Activated CD4-positive, alpha-beta memory T cell treated with anti-CD3 and anti-CD28 coated beads for 36 hours (primary cell): ENCODE measurements around the gene WDR54. TPM values are rescaled to one million over a fixed set of nuclear protein-coding genes. Genes with fewer than 3 reads are reported as not detected.

Source experiments
- CTCF ChIA-PET: fragments of 350-600 bp; sonication (Branson Sonifier 250); formaldehyde crosslinking; loops from one replicate; lab custom pipeline; 2021; ENCODE audit warnings: antibody characterized with exemption, inconsistent platforms; lab: Charles Lee
- POLR2A ChIA-PET: fragments of 350-600 bp; sonication (Branson Sonifier 250); formaldehyde crosslinking; loops from one replicate; lab custom pipeline; 2021; ENCODE audit warnings: antibody characterized with exemption; lab: Charles Lee
- DNase-seq: peaks from one replicate; pipeline ENCODE4 v3.0.0-alpha.2; 2020
- H3K27ac Mint-ChIP-seq: one replicate; pipeline ENCODE4 v1.8.0; 2021; ENCODE audit warnings: mixed read lengths
- H3K27me3 Mint-ChIP-seq: one replicate; pipeline ENCODE4 v1.8.0; 2021; ENCODE audit warnings: mixed read lengths
- H3K36me3 Mint-ChIP-seq: one replicate; pipeline ENCODE4 v1.8.0; 2021; ENCODE audit warnings: mixed read lengths
- H3K4me1 Mint-ChIP-seq: one replicate; pipeline ENCODE4 v1.8.0; 2021; ENCODE audit warnings: low read depth, mixed read lengths
- H3K4me3 Mint-ChIP-seq: one replicate; pipeline ENCODE4 v1.8.0; 2021; ENCODE audit warnings: mild to moderate bottlenecking, mixed read lengths
- H3K9me3 Mint-ChIP-seq: one replicate; pipeline ENCODE4 v1.8.0; 2021; ENCODE audit warnings: mixed read lengths
- intact Hi-C: fragments of 100-400 bp; cut with micrococcal nuclease; formaldehyde crosslinking; loops from one replicate; pipeline ENCODE4 v1.15.1; 2023
- total RNA-seq, 2 experiments: library from RNA; stranded (reverse); gene quantifications; one replicate each; pipeline ENCODE4 v1.2.3, GENCODE V29; 2021

Gene WDR54
- total RNA-seq = 100 to 1,000 TPM; 101 TPM

- CTCF ChIA-PET = interaction anchor here (0.8 to 2.3 kb wide), 6 partner anchors 21 to 166 kb away, joined by 4 to 10 read pairs (median 6); partner anchors contain the start of genes CCDC142, INO80B and TTC31
- Mint-ChIP-seq H3K36me3 (peaks cover 9% of the 10 kb centered on the region), H3K27ac (peak within 1 kb of the TSS; percentile 92), H3K4me3 (peak within 1 kb of the TSS; percentile 95), H3K27me3 (no peaks in the 10 kb centered on the region), H3K9me3 (no peaks in the 10 kb centered on the region), H3K4me1 (peaks cover 21% of the 10 kb centered on the region)
- POLR2A ChIA-PET = interaction anchor here (0.6 to 3.4 kb wide), 7 partner anchors 10 to 51 kb away, joined by 3 to 10 read pairs (median 3); partner anchors contain the start of genes INO80B, MOGS, MRPL53 and WBP1
- intact Hi-C loops = loop anchor here (1.0 kb wide), 1 partner anchor 33 kb away; no protein-coding TSS in a partner anchor
- peak; percentile 96 for DNase-seq
These were observed at the start of gene WDR54, which contains the start of gene C2orf81 for GRCh38 chr2:74421221-74421870. Gene WDR54 (plus strand): TSS chr2:74421730. CDS start chr2:74422154, 424 bp downstream. Gene C2orf81 (minus strand): TSS chr2:74421619. CDS start chr2:74421560, 59 bp downstream.

GRCh38 chr2:74372674-74373073 is 48.9 kb upstream of the WDR54 start:
- intact Hi-C loops = no loop called here
- CTCF ChIA-PET = no interaction called here
- Mint-ChIP-seq H3K4me1 (no peaks in the 10 kb centered on the region), H3K27ac (no peak overlapping the region), H3K9me3 (no peaks in the 10 kb centered on the region), H3K27me3 (no peaks in the 10 kb centered on the region), H3K36me3 (peaks cover 27% of the 10 kb centered on the region), H3K4me3 (no peak overlapping the region)
- POLR2A ChIA-PET = no interaction called here
- DNase-seq = no peak

GRCh38 chr2:74373221-74373676 is 48.3 kb upstream of the WDR54 start:
- Mint-ChIP-seq H3K27me3 (no peaks in the 10 kb centered on the region), H3K4me1 (no peaks in the 10 kb centered on the region), H3K9me3 (no peaks in the 10 kb centered on the region), H3K4me3 (no peak overlapping the region), H3K36me3 (peaks cover 24% of the 10 kb centered on the region), H3K27ac (no peak overlapping the region)
- CTCF ChIA-PET = interaction anchor here (1.2 kb wide), 1 partner anchor 38 kb away, joined by 4 read pairs; no protein-coding TSS in a partner anchor
- no peak for DNase-seq
- POLR2A ChIA-PET = no interaction called here
- intact Hi-C loops = no loop called here

GRCh38 chr2:74373985-74374384 is 47.5 kb upstream of the WDR54 start:
- Mint-ChIP-seq H3K27ac (no peak overlapping the region), H3K4me3 (no peak overlapping the region), H3K9me3 (no peaks in the 10 kb centered on the region), H3K4me1 (no peaks in the 10 kb centered on the region), H3K36me3 (peaks cover 20% of the 10 kb centered on the region), H3K27me3 (no peaks in the 10 kb centered on the region)
- ChIA-PET CTCF (interaction anchor here (1.2 kb wide), 1 partner anchor 39 kb away, joined by 4 read pairs; no protein-coding TSS in a partner anchor), POLR2A (no interaction called here)
- intact Hi-C loops = no loop called here
- no peak for DNase-seq

- Mint-ChIP-seq H3K27ac (no peak overlapping the region), H3K9me3 (no peaks in the 10 kb centered on the region), H3K4me1 (no peaks in the 10 kb centered on the region), H3K36me3 (peaks cover 19% of the 10 kb centered on the region), H3K27me3 (no peaks in the 10 kb centered on the region), H3K4me3 (no peak overlapping the region)
- no peak for DNase-seq
- ChIA-PET CTCF (no interaction called here), POLR2A (no interaction called here)
- intact Hi-C loops = no loop called here
These were observed 46.9 kb upstream of the WDR54 start for GRCh38 chr2:74374509-74375205.

- Mint-ChIP-seq H3K36me3 (peaks cover 10% of the 10 kb centered on the region), H3K4me3 (no peak overlapping the region), H3K4me1 (peaks cover 10% of the 10 kb centered on the region), H3K27ac (no peak overlapping the region), H3K9me3 (no peaks in the 10 kb centered on the region), H3K27me3 (no peaks in the 10 kb centered on the region)
- POLR2A ChIA-PET = no interaction called here
- DNase-seq = no peak
- CTCF ChIA-PET = no interaction called here
- intact Hi-C loops = no loop called here
These were observed 45.7 kb upstream of the WDR54 start for GRCh38 chr2:74375838-74376237.

- intact Hi-C loops = no loop called here
- no peaks in the 10 kb centered on the region for H3K27me3 Mint-ChIP-seq
- CTCF ChIA-PET = no interaction called here
- no peak for DNase-seq
- H3K27ac Mint-ChIP-seq = no peak overlapping the region
- no peaks in the 10 kb centered on the region for H3K9me3 Mint-ChIP-seq
- H3K36me3 Mint-ChIP-seq = peaks cover 5% of the 10 kb centered on the region
- POLR2A ChIA-PET = no interaction called here
- H3K4me3 Mint-ChIP-seq = no peak overlapping the region
- H3K4me1 Mint-ChIP-seq = peaks cover 17% of the 10 kb centered on the region
These were observed 43.5 kb upstream of the WDR54 start for GRCh38 chr2:74378007-74378406.

- intact Hi-C loops = no loop called here
These were observed 41.4 kb upstream of the WDR54 start, which contains the start of gene DCTN1 for GRCh38 chr2:74379851-74380789. Gene DCTN1 (minus strand): TSS chr2:74380311. CDS start chr2:74380037, 274 bp downstream.

GRCh38 chr2:74381751-74382150 is 39.8 kb upstream of the WDR54 start:
- CTCF ChIA-PET = interaction anchor here (1.4 kb wide), 2 partner anchors 10 to 46 kb away, joined by 7 to 9 read pairs; no protein-coding TSS in a partner anchor
- POLR2A ChIA-PET = no interaction called here
- Mint-ChIP-seq H3K4me3 (no peak overlapping the region), H3K9me3 (no peaks in the 10 kb centered on the region), H3K4me1 (peaks cover 17% of the 10 kb centered on the region), H3K27me3 (no peaks in the 10 kb centered on the region), H3K36me3 (no peaks in the 10 kb centered on the region), H3K27ac (no peak overlapping the region)
- intact Hi-C loops = no loop called here
- no peak for DNase-seq

More at GRCh38 chr2:74379851-74380789, 41.4 kb upstream of the WDR54 start, which contains the start of gene DCTN1:
- ChIA-PET POLR2A (interaction anchor here (1.6 kb wide), 1 partner anchor 12 kb away, joined by 4 read pairs; no protein-coding TSS in a partner anchor), CTCF (interaction anchor here (1.5 to 1.9 kb wide), 2 partner anchors 11 to 45 kb away, joined by 4 to 11 read pairs; no protein-coding TSS in a partner anchor)
- Mint-ChIP-seq H3K27ac (no peak within 1 kb of the TSS), H3K4me1 (peaks cover 17% of the 10 kb centered on the region), H3K27me3 (no peaks in the 10 kb centered on the region), H3K36me3 (peaks cover 5% of the 10 kb centered on the region), H3K9me3 (no peaks in the 10 kb centered on the region), H3K4me3 (no peak within 1 kb of the TSS)
- DNase-seq = peak; percentile 23

GRCh38 chr2:74383254-74383653 is 38.3 kb upstream of the WDR54 start:
- intact Hi-C loops = no loop called here
- Mint-ChIP-seq H3K27me3 (no peaks in the 10 kb centered on the region), H3K36me3 (no peaks in the 10 kb centered on the region), H3K4me1 (peaks cover 17% of the 10 kb centered on the region), H3K9me3 (no peaks in the 10 kb centered on the region), H3K4me3 (no peak overlapping the region), H3K27ac (no peak overlapping the region)
- ChIA-PET POLR2A (no interaction called here), CTCF (no interaction called here)
- DNase-seq = no peak

- Mint-ChIP-seq H3K4me1 (peaks cover 17% of the 10 kb centered on the region), H3K4me3 (no peak overlapping the region), H3K36me3 (no peaks in the 10 kb centered on the region), H3K27me3 (no peaks in the 10 kb centered on the region), H3K9me3 (no peaks in the 10 kb centered on the region), H3K27ac (no peak overlapping the region)
- intact Hi-C loops = no loop called here
- POLR2A ChIA-PET = no interaction called here
- no peak for DNase-seq
- CTCF ChIA-PET = interaction anchor here (1.4 kb wide), 1 partner anchor 134 kb away, joined by 3 read pairs; no protein-coding TSS in a partner anchor
These were observed 37.5 kb upstream of the WDR54 start for GRCh38 chr2:74384051-74384450.
